Neural cell (in vitro differentiated cells): Measurements from ENCODE around the gene ITGAL.

ENCODE experiments used
- EP300 ChIP-seq: fragments of 450-650 bp; conservative IDR thresholded peaks from 2 replicates; pipeline ENCODE4 v1.6.1; 2014; ENCODE audit warnings: antibody characterized with exemption, mild to moderate bottlenecking, moderate library complexity; ENCODE audit not compliant: poor library complexity, severe bottlenecking
- EZH2 ChIP-seq: fragments of 200-600, 300-800 bp; shearing (Covaris generic), sonication (generic); IDR thresholded peaks from 2 replicates; pipeline ENCODE4 v1.6.1; 2014; ENCODE audit warnings: antibody characterized with exemption, low read length, borderline replicate concordance, mild to moderate bottlenecking; ENCODE audit not compliant: insufficient read depth, poor library complexity, severe bottlenecking
- MXI1 ChIP-seq: fragments of 450-650 bp; conservative IDR thresholded peaks from 2 replicates; pipeline ENCODE4 v1.6.1; 2014; ENCODE audit warnings: antibody characterized with exemption, mild to moderate bottlenecking; ENCODE audit not compliant: poor library complexity, severe bottlenecking
- RAD21 ChIP-seq: fragments of 450-650 bp; conservative IDR thresholded peaks from 2 replicates; pipeline ENCODE4 v1.6.1; 2014; ENCODE audit warnings: antibody characterized with exemption, mild to moderate bottlenecking, moderate library complexity
- REST ChIP-seq: IDR thresholded peaks from 2 replicates; pipeline ENCODE4 v1.6.1; 2012; ENCODE audit warnings: borderline replicate concordance
- SMC3 ChIP-seq: fragments of 450-650 bp; conservative IDR thresholded peaks from 2 replicates; pipeline ENCODE4 v1.6.1; 2014; ENCODE audit warnings: antibody characterized with exemption, mild to moderate bottlenecking, moderate library complexity; ENCODE audit not compliant: poor library complexity
- TAF1 ChIP-seq: IDR thresholded peaks from 2 replicates; pipeline ENCODE4 v1.6.1; 2012; ENCODE audit warnings: low read depth
- TF ChIP-seq, protein P1 (sequence below): fragments of 450-650 bp; IDR thresholded peaks from 2 replicates; pipeline ENCODE4 v1.5.1; 2014; ENCODE audit warnings: antibody characterized with exemption, mild to moderate bottlenecking, moderate library complexity; ENCODE audit not compliant: poor library complexity, severe bottlenecking

DNA sequence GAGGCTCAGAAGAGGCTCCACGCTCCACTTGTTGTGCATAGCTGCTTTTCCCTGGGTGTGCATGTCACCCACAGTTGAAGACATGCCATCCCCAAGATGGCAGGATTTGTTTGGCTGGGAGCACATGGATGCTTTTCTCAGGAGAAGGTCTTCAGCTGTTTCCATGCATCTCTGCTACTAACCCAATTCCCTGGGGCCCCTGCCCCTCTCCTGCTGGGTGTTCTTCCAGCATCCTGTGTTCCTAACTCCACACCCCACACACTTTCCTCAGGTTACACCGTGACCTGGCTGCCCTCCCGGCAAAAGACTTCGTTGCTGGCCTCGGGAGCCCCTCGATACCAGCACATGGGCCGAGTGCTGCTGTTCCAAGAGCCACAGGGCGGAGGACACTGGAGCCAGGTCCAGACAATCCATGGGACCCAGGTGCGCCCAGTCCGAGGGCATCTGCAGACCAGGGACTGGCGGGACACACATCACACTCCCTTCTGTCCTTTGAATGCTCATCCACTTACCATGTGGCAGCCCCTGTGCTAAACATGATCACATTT, 21.5 kb downstream of the ITGAL start:
- TF ChIP-seq, protein P1, sequence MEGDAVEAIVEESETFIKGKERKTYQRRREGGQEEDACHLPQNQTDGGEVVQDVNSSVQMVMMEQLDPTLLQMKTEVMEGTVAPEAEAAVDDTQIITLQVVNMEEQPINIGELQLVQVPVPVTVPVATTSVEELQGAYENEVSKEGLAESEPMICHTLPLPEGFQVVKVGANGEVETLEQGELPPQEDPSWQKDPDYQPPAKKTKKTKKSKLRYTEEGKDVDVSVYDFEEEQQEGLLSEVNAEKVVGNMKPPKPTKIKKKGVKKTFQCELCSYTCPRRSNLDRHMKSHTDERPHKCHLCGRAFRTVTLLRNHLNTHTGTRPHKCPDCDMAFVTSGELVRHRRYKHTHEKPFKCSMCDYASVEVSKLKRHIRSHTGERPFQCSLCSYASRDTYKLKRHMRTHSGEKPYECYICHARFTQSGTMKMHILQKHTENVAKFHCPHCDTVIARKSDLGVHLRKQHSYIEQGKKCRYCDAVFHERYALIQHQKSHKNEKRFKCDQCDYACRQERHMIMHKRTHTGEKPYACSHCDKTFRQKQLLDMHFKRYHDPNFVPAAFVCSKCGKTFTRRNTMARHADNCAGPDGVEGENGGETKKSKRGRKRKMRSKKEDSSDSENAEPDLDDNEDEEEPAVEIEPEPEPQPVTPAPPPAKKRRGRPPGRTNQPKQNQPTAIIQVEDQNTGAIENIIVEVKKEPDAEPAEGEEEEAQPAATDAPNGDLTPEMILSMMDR = no peak
- TF ChIP-seq REST = no peak
- no peak for TF ChIP-seq EZH2
- no peak for TF ChIP-seq MXI1
- no peak for TF ChIP-seq RAD21
- no peak for TF ChIP-seq SMC3
- TF ChIP-seq EP300 = no peak
- TF ChIP-seq TAF1 = no peak
